NCI-H128 (cell line): ENCODE data around the gene TMEFF2.

ENCODE experiments used
- DNase-seq: peaks from one replicate; lab custom pipeline; 2025; ENCODE audit not compliant: unreplicated experiment; lab: John Stamatoyannopoulos, UW

TMEFF2 gene

DNA sequence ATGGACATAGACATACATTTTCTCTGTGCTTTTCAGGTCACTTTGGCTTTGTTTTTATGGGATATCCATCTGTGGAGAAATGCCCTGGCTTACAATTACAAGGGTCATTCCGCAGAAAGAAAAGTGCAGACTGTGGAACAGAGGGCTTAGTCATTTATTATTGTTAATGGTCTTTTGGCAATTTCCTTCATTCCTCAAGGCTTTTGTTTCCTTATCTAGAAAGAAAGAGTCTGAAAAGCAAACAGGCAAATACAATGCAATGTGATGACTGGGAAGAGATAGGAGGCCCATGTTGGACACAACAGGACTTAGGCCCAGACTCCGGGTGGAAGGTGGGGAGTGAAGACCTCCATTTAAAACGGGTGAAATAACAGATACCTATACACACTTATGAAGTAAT lies 218.3 kb downstream of the TMEFF2 start:
- no peak for DNase-seq

DNA sequence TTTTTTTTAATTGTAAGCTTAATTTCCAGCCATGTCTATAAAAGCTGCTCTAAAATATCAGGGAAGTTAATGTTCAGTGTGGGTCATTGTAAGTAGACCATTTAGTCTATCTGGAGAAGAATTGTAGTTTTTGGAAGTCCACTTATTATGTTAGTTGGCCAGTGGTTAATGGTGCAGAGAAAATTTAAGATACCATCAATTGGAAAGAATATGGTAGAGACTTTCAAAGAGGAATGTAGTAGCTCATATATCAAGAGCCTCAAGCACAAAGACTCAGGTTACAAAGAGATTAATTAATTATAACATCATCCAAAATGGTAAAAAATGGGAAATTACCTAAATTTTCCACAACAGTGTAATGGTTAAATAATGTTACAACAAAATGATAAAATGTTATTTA lies 220.1 kb downstream of the TMEFF2 start:
- DNase-seq = no peak

DNA sequence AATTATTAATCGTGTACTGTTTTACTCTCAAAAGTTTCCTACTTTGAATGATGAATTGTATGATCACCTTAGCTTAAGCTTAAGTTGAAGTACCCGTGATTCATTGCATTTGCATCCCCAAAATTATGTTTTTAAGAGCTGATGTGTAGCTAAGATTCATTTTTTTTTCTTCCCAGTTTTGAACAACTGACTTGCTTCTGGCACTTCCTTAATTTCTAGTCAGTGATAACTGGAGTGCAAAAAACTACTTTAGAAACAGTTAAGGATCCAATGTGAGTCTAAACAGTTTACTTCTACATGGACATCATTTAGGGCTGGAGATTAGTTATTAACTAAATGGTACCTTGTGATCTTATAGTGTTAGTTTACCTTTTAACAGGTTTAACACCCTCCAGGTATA lies 223.9 kb downstream of the TMEFF2 start:
- no peak for DNase-seq

DNA sequence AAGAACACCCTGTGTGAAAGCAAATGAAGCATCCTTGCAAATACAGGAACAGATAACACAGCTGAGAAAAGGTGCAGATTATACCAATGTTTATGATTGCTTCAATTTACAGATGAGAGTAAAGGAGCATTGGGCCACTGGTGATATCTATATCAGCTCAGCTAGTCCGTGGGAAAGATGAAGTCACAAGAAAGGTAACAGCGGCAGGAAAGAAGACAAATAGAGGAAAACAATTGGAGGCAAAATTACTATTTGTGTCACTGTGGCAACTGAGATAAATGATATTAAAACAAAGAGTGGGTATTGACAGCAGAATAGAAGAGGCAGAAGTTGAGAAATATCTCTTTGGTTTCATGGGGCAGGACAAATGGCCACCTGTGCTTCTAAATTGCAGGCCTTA lies 226.6 kb downstream of the TMEFF2 start:
- no peak for DNase-seq

GRCh38 chr2:191965733-191966132 lies 229.0 kb downstream of the TMEFF2 start:
- no peak for DNase-seq

DNA sequence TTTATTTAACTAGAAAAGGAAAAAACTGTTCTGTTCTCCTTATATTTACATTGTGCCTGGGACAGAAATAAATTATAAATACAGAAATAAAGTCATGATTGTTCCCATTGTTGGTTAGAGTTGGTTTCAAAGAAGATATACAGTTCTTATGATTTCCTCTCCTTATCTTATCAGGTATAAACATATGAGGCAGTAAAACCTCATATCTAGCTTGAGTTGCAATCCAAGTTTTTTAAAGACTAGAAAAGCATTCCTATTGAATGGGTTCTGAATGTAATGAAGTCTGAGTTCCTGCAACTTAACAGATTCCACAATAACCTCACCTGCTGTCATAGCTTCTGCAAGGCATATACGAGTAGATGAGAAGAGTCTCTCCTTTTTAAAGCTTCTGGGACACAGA lies 233.2 kb downstream of the TMEFF2 start:
- no peak for DNase-seq

DNA sequence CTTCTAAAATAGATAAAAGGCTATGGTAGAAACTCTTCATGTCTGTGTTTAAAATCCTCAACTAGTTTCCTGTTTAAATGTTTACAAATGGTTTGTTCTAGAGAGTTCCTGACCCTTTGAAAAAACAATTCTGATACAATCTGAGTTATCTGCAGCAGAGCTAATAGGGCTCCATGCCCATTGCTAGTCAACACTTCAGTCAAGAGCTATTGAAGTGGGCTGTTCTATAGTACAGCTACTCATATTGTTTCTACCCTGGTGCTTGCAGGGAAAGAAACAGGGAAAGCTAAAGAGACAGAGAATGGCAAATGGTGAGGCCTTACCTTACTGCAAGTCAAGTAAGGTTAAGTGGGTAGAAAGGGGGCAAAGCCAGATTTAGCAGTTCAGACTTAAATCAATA lies 235.5 kb downstream of the TMEFF2 start:
- DNase-seq = no peak

- peak; percentile 11 for DNase-seq
Observed at GRCh38 chr2:191957996-191958860, 236.5 kb downstream of the TMEFF2 start.

- no peak for DNase-seq
Observed at GRCh38 chr2:191954451-191954850, 240.3 kb downstream of the TMEFF2 start.

DNA sequence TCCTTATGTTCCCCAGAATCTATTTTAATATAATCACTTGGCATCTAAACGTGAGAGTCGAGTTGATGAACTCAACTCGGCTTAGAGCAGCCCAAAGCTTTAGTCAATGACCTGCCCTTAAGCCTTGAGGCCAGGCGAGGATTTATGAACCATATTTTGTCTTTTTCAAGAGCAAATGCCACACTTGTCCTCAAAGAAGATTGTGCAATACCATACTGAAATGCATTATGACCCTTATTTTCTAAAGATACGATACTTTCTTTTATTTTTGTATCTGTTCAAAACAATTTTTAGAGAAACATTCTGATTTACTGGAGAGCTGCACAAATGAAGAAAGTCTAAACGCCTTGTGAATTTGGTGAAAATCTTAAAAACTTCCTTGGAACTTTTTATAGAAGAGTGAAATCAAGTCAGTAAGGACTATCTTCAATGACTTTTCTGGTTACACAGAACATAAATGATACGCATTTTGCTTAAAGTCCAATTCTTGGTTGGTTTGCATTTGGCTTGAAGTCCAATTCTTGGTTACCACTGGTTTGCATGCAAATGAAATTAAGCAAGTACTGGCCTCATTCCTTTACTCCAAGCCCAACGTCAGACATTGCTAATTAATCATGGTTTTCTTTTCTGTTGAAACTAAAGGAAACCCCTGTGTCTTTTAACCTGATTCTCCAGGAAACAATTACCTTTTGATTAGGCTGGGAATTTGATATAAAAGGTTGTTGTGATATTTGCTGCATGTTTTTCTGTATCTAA lies 242.0 kb downstream of the TMEFF2 start:
- DNase-seq = no peak

GRCh38 chr2:191951832-191952231 lies 242.9 kb downstream of the TMEFF2 start:
- DNase-seq = no peak

DNA sequence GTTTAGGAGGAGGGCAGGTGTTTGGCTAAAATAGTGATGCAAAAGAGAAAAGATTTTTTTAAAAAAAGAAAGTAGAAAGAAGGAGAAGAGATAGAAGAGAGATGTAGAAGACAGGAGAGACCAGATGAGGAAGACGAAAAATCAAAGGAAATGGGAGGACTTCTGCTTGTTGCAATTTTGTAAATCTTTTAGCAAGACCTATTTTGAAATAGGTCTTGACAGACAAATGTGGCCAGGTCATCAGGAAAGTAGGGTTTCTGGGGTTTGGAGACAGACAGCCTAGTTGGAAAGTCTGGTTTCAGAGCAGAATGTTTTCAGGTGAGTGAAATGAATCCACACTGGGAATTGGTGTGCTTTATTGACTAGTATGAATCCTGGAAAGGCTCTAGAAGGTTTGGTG lies 243.4 kb downstream of the TMEFF2 start:
- no peak for DNase-seq

- DNase-seq = no peak
Observed at GRCh38 chr2:191950132-191950874, 244.4 kb downstream of the TMEFF2 start.

GRCh38 chr2:191947235-191947634 lies 247.5 kb downstream of the TMEFF2 start:
- DNase-seq = no peak

- DNase-seq = no peak
Observed at GRCh38 chr2:191946471-191947182, 248.1 kb downstream of the TMEFF2 start.

DNA sequence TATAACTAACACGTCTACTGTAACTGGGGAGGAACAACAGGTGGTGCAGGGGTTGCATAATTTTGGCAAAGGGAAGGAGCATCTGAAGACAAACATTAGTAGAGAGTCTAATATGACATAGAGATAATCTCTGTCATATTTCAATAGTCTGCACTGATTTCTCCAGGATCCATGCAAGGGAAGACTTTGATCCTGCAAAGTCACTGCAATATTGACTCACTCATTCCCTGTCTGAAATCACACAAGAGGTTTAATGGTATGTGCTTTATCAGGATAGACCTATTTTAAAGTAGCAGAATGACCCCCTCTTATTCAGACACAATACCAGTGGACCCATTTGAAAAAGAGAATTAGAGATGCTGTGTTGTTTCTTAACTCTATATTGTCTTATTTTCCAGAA lies 249.1 kb downstream of the TMEFF2 start:
- no peak for DNase-seq

DNA sequence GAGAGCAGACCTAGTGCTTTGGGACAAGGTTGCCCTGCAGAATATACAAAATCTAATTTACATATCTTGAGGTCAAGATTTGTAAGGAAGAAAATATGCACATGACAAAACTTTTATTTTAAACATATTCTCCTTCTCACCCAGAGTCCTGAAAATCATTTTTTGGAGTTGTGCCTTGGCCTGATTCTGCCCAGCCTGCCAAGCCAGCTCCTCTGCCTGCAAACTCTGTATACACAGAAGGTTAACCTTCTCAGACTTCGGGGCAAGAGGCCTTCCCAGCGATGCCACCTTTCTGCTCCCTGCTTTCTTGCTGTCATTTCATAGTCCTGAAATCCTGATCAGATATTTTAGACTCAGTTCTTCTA lies 252.0 kb downstream of the TMEFF2 start:
- no peak for DNase-seq

DNA sequence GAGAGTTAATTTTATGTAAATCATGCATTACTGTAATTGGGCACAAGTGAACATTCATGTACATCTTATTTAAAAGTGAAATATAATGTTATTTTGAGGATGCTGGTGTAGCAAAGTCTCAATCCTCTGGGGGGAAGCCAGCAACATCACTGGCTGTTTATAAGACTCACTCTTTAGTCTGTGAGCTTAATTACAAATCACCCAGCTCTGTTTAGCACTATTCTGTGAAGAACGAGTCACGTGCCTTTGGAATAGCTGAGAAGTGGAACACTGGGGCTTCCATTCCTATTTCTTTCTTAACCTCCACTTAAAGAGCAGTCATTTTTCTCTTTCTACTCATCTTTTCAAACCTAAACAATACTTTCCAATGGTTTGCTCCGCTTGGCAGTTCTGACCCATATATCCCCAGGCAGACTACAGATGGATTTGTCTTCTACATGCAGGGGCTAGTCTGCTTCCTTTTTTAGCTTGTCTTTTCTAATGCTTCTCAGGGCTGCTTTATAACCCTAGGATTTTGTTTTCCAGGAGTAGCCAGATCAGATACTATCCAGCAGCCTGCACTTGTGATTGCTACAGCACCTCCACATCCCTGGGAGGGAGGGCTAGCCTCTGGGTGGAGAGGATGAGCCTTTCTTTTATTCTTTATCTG lies 252.5 kb downstream of the TMEFF2 start:
- no peak for DNase-seq

GRCh38 chr2:191941376-191941929 lies 253.3 kb downstream of the TMEFF2 start:
- no peak for DNase-seq

GRCh38 chr2:191938779-191939178 lies 256.0 kb downstream of the TMEFF2 start:
- no peak for DNase-seq
